ENCODE data around the gene TMEM237. TPM values are rescaled to one million over a fixed set of nuclear protein-coding genes. Genes with fewer than 3 reads are reported as not detected.
"Not testable (repeated sequence)": the region's sequence is repeated elsewhere in the genome, so short reads cannot be mapped to it uniquely, and the experiment has no call there.

TMEM237 gene
- total RNA-seq, 1 experiment from 2014 or later, result 40.9 TPM

GRCh38 chr2:201671205-201671604 lies 27.9 kb upstream of the TMEM237 start:
- not testable (repeated sequence) for H3K4me3 ChIP-seq (ENCODE audit: low read length); H3K4me2 ChIP-seq (ENCODE audit: low read depth, low read length, poor library complexity, severe bottlenecking); DNase-seq; H3K9me2 ChIP-seq (replicated peaks; ENCODE audit: insufficient read depth, low read length); H3K27ac ChIP-seq (ENCODE audit: low read length); H4K20me1 ChIP-seq (ENCODE audit: insufficient read depth, low read depth, low read length); H3K27me3 ChIP-seq (ENCODE audit: low read length); H3K4me1 ChIP-seq (ENCODE audit: low read length); H3K9ac ChIP-seq (ENCODE audit: low read length); H3K79me2 ChIP-seq (ENCODE audit: low read length); H3K36me3 ChIP-seq (ENCODE audit: insufficient read depth, low read length); H2AFZ ChIP-seq (ENCODE audit: low read length); H3K9me3 ChIP-seq (ENCODE audit: low read length)

- no peak for DNase-seq
- no peaks in the 10 kb centered on the region for H3K36me3 ChIP-seq (ENCODE audit: insufficient read depth, low read length)
- no peak overlapping the region for H3K9ac ChIP-seq (ENCODE audit: low read length)
- no peak overlapping the region for H3K4me2 ChIP-seq (ENCODE audit: low read depth, low read length, poor library complexity, severe bottlenecking)
- H3K4me3 ChIP-seq (ENCODE audit: low read length), result no peak overlapping the region
- H2AFZ ChIP-seq (ENCODE audit: low read length), result no peak overlapping the region
- H3K9me3 ChIP-seq (ENCODE audit: low read length), result no peaks in the 10 kb centered on the region
- no peaks in the 10 kb centered on the region for H3K79me2 ChIP-seq (ENCODE audit: low read length)
- no peaks in the 10 kb centered on the region for H3K27me3 ChIP-seq (ENCODE audit: low read length)
- no peak overlapping the region for H3K27ac ChIP-seq (ENCODE audit: low read length)
- H3K9me2 ChIP-seq (replicated peaks; ENCODE audit: insufficient read depth, low read length), result no peaks in the 10 kb centered on the region
- no peaks in the 10 kb centered on the region for H4K20me1 ChIP-seq (ENCODE audit: insufficient read depth, low read depth, low read length)
- H3K4me1 ChIP-seq (ENCODE audit: low read length), result no peaks in the 10 kb centered on the region
Measured at GRCh38 chr2:201669865-201670264, 26.6 kb upstream of the TMEM237 start.

GRCh38 chr2:201668402-201668910 lies 25.2 kb upstream of the TMEM237 start:
- Histone ChIP-seq H3K4me1 (ENCODE audit: low read length) (no peaks in the 10 kb centered on the region), H3K9me2 (replicated peaks; ENCODE audit: insufficient read depth, low read length) (no peaks in the 10 kb centered on the region), H3K4me2 (ENCODE audit: low read depth, low read length, poor library complexity, severe bottlenecking) (no peak overlapping the region), H3K27ac (ENCODE audit: low read length) (no peak overlapping the region), H3K27me3 (ENCODE audit: low read length) (no peaks in the 10 kb centered on the region), H2AFZ (ENCODE audit: low read length) (no peak overlapping the region), H3K9ac (ENCODE audit: low read length) (no peak overlapping the region), H3K4me3 (ENCODE audit: low read length) (no peak overlapping the region), H3K9me3 (ENCODE audit: low read length) (no peaks in the 10 kb centered on the region), H4K20me1 (ENCODE audit: insufficient read depth, low read depth, low read length) (no peaks in the 10 kb centered on the region), H3K79me2 (ENCODE audit: low read length) (no peaks in the 10 kb centered on the region), H3K36me3 (ENCODE audit: insufficient read depth, low read length) (no peaks in the 10 kb centered on the region)
- no peak for DNase-seq

- Histone ChIP-seq H3K9me3 (ENCODE audit: low read length) (no peaks in the 10 kb centered on the region), H3K27me3 (ENCODE audit: low read length) (no peaks in the 10 kb centered on the region), H3K27ac (ENCODE audit: low read length) (no peak overlapping the region), H3K9ac (ENCODE audit: low read length) (no peak overlapping the region), H3K79me2 (ENCODE audit: low read length) (no peaks in the 10 kb centered on the region), H3K9me2 (replicated peaks; ENCODE audit: insufficient read depth, low read length) (no peaks in the 10 kb centered on the region), H4K20me1 (ENCODE audit: insufficient read depth, low read depth, low read length) (no peaks in the 10 kb centered on the region), H3K4me3 (ENCODE audit: low read length) (no peak overlapping the region), H3K36me3 (ENCODE audit: insufficient read depth, low read length) (no peaks in the 10 kb centered on the region), H3K4me1 (ENCODE audit: low read length) (peaks cover 6% of the 10 kb centered on the region), H3K4me2 (ENCODE audit: low read depth, low read length, poor library complexity, severe bottlenecking) (no peak overlapping the region), H2AFZ (ENCODE audit: low read length) (no peak overlapping the region)
- DNase-seq, result no peak
Measured at GRCh38 chr2:201664334-201664733, 21.0 kb upstream of the TMEM237 start.

- Histone ChIP-seq H3K9me2 (replicated peaks; ENCODE audit: insufficient read depth, low read length) (no peaks in the 10 kb centered on the region), H2AFZ (ENCODE audit: low read length) (no peak overlapping the region), H3K4me1 (ENCODE audit: low read length) (peaks cover 6% of the 10 kb centered on the region), H3K4me2 (ENCODE audit: low read depth, low read length, poor library complexity, severe bottlenecking) (no peak overlapping the region), H3K27me3 (ENCODE audit: low read length) (no peaks in the 10 kb centered on the region), H3K27ac (ENCODE audit: low read length) (no peak overlapping the region), H3K79me2 (ENCODE audit: low read length) (no peaks in the 10 kb centered on the region), H4K20me1 (ENCODE audit: insufficient read depth, low read depth, low read length) (no peaks in the 10 kb centered on the region), H3K4me3 (ENCODE audit: low read length) (no peak overlapping the region), H3K36me3 (ENCODE audit: insufficient read depth, low read length) (no peaks in the 10 kb centered on the region), H3K9ac (ENCODE audit: low read length) (no peak overlapping the region), H3K9me3 (ENCODE audit: low read length) (no peaks in the 10 kb centered on the region)
- no peak for DNase-seq
Measured at GRCh38 chr2:201661366-201661765, 18.1 kb upstream of the TMEM237 start.

GRCh38 chr2:201660293-201660895 lies 17.1 kb upstream of the TMEM237 start:
- H3K27me3 ChIP-seq (ENCODE audit: low read length), result no peaks in the 10 kb centered on the region
- no peaks in the 10 kb centered on the region for H4K20me1 ChIP-seq (ENCODE audit: insufficient read depth, low read depth, low read length)
- peaks cover 6% of the 10 kb centered on the region for H3K4me1 ChIP-seq (ENCODE audit: low read length)
- peak overlapping the region; percentile 91 for H2AFZ ChIP-seq (ENCODE audit: low read length)
- no peak overlapping the region for H3K4me2 ChIP-seq (ENCODE audit: low read depth, low read length, poor library complexity, severe bottlenecking)
- no peaks in the 10 kb centered on the region for H3K9me3 ChIP-seq (ENCODE audit: low read length)
- H3K4me3 ChIP-seq (ENCODE audit: low read length), result no peak overlapping the region
- DNase-seq, result no peak
- no peak overlapping the region for H3K27ac ChIP-seq (ENCODE audit: low read length)
- H3K9ac ChIP-seq (ENCODE audit: low read length), result no peak overlapping the region
- H3K79me2 ChIP-seq (ENCODE audit: low read length), result no peaks in the 10 kb centered on the region
- H3K9me2 ChIP-seq (replicated peaks; ENCODE audit: insufficient read depth, low read length), result no peaks in the 10 kb centered on the region
- H3K36me3 ChIP-seq (ENCODE audit: insufficient read depth, low read length), result no peaks in the 10 kb centered on the region

GRCh38 chr2:201656740-201657139 lies 13.4 kb upstream of the TMEM237 start:
- H3K4me1 ChIP-seq (ENCODE audit: low read length), result peaks cover 6% of the 10 kb centered on the region
- no peaks in the 10 kb centered on the region for H3K9me2 ChIP-seq (replicated peaks; ENCODE audit: insufficient read depth, low read length)
- H3K4me2 ChIP-seq (ENCODE audit: low read depth, low read length, poor library complexity, severe bottlenecking), result no peak overlapping the region
- H2AFZ ChIP-seq (ENCODE audit: low read length), result no peak overlapping the region; the same call in 1 of the 2 replicates
- no peaks in the 10 kb centered on the region for H3K27me3 ChIP-seq (ENCODE audit: low read length)
- no peaks in the 10 kb centered on the region for H3K36me3 ChIP-seq (ENCODE audit: insufficient read depth, low read length)
- no peaks in the 10 kb centered on the region for H3K9me3 ChIP-seq (ENCODE audit: low read length)
- no peak for DNase-seq
- H4K20me1 ChIP-seq (ENCODE audit: insufficient read depth, low read depth, low read length), result no peaks in the 10 kb centered on the region
- H3K9ac ChIP-seq (ENCODE audit: low read length), result no peak overlapping the region
- H3K4me3 ChIP-seq (ENCODE audit: low read length), result no peak overlapping the region
- no peaks in the 10 kb centered on the region for H3K79me2 ChIP-seq (ENCODE audit: low read length)
- H3K27ac ChIP-seq (ENCODE audit: low read length), result no peak overlapping the region

GRCh38 chr2:201656102-201656501 lies 12.8 kb upstream of the TMEM237 start:
- no peaks in the 10 kb centered on the region for H4K20me1 ChIP-seq (ENCODE audit: insufficient read depth, low read depth, low read length)
- no peaks in the 10 kb centered on the region for H3K9me2 ChIP-seq (replicated peaks; ENCODE audit: insufficient read depth, low read length)
- H3K4me3 ChIP-seq (ENCODE audit: low read length), result no peak overlapping the region
- no peak overlapping the region for H3K9ac ChIP-seq (ENCODE audit: low read length)
- no peaks in the 10 kb centered on the region for H3K79me2 ChIP-seq (ENCODE audit: low read length)
- H3K36me3 ChIP-seq (ENCODE audit: insufficient read depth, low read length), result no peaks in the 10 kb centered on the region
- no peak overlapping the region for H3K27ac ChIP-seq (ENCODE audit: low read length)
- no peak overlapping the region for H3K4me2 ChIP-seq (ENCODE audit: low read depth, low read length, poor library complexity, severe bottlenecking)
- no peak for DNase-seq
- H2AFZ ChIP-seq (ENCODE audit: low read length), result no peak overlapping the region
- H3K27me3 ChIP-seq (ENCODE audit: low read length), result no peaks in the 10 kb centered on the region
- peaks cover 6% of the 10 kb centered on the region for H3K4me1 ChIP-seq (ENCODE audit: low read length)
- no peaks in the 10 kb centered on the region for H3K9me3 ChIP-seq (ENCODE audit: low read length)

All from Karpas-422 (cell line).